ENCODE results near the gene ZNF19.

ZNF19 gene

DNA sequence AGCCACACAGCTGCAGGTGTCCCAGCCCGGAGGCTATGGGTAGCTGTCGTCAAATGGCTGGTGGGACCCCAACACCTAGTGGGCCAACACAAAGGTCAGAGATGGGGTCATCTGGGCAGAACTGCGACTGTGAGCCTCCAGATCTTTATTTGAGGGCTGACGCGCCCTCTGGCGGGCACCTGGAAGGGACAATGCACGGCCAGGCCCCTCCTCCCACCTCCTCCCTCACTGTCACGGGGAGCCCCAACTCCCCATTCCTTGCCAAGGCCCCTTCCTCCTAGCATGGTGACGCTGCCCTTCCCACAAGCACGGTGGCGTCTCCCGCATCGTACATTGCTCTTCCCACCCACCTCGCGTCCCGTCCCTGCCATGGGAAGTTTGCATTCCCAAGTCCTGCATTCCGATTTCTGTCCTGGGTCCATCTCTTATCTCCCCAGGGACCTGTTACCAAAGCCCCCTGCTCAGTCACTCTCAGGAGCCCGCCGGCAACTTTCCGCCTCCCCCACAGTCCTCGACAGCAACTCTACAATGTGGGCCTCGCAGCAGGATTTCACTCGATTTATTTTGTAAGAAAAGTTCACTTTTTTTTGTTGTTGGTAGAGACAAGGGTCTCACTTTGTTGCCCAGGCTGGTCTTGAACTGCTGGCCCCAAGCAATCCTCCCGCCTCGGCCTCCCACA is 48.3 kb downstream of the ZNF19 start:
- no peak for DNase-seq

DNA sequence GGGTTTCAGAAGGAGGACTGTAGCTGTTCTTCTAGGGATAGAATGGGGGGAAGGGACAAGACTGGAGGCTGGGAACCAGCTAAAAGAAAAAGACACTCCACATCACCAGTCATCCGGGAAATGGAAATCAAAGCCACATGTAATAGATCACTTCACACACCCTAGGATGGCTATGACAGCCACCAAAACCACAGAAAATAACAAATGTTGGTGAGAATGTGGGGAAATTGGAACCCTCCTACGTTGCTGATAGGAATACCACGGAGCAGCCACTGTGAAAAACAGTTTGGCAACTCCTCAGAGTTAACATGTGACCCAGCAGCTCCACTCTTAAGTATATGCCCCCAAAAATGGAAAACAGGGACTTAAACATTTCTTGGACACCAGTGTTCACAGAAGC is 49.6 kb downstream of the ZNF19 start:
- no peak for DNase-seq

DNA sequence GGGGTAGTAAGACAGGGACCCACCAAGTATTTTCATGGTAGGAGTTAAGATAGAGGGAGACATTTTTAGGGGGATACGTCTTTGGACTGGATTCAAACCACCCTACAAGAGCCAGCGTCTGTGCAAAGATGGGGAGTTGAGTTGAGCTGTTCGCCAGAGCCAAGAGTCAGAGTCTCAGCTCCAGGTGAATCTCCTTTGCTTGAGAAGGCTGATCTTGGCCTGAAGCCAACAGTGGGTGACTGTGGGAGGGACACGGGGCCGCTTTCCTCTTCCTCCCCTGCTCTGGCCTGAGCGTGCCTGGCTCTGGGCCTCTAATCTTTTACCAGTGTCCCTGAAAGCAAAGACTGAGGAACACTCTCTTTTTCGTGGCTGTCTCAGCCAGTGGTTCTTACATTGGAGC is 52.7 kb downstream of the ZNF19 start:
- no peak for DNase-seq

DNA sequence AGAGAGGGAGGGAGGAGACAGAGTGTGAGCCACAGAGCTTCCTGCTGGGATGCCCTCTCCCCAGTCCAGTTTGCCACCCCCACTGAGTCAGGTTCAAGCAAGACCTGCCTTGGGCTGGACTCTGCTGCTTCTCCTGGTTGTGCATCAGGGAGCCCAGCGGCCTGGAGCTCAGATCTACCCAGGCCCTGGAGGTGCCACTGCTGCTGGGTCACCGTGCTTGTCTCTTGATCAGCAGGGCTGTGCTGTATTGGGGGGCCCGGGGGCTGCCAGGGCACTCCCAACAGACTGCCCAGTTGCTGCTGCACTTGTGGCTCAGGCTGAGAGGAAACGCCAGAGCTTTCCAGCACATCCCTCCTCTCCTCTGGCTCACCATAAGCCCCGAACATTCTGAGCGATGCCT is 56.2 kb downstream of the ZNF19 start:
- DNase-seq = no peak

DNA sequence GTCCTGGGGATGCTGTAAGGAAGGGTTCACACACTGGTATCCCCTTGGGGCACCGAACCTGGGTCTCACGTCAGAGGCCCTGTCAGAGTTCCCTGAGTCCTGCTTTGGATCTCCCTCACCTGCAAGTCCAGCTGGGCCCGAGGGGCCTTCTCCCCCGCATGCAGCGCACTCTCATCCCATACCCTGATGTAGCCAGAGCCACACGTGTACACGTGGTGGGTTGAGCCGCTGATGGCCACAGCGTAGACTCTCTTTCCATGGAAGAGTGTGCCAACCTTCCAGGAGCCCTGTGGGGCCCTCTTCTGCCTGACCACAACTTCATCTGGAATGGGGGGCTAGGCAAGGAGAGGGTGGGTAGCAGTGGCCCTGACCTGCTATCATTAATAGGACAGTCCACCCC is 57.1 kb downstream of the ZNF19 start:
- no peak for DNase-seq

DNA sequence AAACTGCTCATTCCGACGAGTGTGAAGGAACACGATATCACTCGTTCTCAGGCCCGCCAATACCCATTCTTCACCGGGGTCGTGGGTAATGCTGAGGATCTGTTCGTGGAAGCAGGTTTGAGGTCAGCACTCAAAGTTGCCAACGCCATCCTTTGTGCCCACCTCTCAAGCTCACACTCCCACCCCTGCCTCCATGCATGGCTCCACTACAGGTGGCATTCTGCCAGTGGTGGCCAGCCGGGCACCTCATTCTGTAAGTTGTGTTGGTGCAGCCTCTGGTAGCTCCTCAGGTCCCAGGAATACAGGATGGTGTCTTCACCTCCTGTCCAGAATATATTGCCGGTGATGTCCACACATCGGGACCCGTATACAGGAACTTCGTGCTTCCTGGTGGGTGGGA is 57.9 kb downstream of the ZNF19 start:
- DNase-seq = no peak

DNA sequence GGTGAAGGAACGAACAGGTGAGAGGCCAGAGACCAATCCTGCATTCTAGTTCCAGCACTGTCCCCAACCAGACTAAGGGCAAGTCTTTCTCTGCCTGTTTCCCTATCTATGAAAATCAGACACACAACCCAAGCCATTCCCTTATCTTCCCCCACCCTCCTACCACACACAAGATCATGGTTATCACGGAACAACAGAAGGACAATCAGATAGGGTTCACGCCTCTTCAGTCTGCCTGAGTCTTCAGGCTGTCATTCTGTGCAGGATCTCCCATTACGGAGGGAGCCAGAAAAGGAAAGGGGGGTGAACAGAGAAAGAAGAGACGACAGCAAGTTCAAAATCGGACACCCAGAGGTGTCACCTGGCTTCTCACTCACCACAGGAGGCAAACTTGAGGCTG is 58.4 kb downstream of the ZNF19 start:
- no peak for DNase-seq

DNA sequence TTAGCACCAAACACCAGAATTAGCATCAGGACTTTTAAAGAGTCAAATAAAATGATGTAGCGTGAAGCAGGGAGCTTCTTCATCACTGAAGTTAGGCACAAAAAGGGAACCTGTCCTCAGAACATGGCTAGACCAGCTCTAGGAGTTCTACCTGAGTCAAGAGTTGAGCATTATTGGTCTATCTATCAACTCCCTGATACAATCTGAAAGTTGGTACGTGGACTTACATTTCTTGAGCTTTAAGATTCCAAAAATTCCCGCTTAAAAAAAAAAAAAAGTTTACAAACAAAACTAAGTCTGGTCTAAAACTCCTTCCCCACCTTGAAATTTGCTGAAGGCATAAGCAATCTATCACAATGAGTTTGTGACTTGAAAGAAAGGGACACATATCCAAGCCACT is 59.5 kb downstream of the ZNF19 start:
- no peak for DNase-seq

DNA sequence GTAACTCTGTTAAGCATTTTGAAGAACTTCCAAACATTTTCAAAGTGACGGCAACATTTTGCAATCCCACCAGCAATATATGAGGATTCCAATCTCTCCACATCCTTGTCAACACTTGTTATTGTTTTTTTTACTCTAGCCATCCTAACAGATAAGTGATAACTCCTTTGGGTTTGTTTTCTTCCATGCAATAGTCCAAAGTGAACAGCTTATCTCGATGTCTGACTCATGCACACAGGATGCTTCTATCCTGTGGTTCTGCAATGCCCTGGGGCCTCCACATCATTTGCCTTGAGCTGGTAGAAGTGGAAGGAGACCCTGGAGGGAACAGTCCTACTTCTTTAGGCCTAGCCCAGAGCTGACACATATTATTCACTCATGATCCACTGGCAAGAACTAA is 60.2 kb downstream of the ZNF19 start:
- no peak for DNase-seq

DNA sequence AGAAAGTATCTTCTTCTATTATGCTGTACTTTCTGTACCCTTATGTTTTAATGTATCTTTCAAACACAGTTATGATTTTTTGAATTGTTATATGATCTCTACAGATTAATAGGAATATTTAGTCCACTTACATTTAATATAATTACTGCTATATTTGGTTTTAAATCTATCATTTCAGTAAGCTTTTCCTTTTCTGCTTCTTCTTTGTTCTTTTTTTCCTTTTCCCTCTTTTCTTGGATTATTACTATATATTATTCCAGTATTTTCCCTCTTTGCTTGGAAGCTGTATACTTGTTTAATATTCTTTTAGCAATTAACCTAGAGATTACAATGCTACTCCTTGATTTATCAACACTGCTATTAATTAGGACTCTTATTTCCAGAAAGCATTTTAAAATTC is 60.7 kb downstream of the ZNF19 start:
- DNase-seq = no peak

DNA sequence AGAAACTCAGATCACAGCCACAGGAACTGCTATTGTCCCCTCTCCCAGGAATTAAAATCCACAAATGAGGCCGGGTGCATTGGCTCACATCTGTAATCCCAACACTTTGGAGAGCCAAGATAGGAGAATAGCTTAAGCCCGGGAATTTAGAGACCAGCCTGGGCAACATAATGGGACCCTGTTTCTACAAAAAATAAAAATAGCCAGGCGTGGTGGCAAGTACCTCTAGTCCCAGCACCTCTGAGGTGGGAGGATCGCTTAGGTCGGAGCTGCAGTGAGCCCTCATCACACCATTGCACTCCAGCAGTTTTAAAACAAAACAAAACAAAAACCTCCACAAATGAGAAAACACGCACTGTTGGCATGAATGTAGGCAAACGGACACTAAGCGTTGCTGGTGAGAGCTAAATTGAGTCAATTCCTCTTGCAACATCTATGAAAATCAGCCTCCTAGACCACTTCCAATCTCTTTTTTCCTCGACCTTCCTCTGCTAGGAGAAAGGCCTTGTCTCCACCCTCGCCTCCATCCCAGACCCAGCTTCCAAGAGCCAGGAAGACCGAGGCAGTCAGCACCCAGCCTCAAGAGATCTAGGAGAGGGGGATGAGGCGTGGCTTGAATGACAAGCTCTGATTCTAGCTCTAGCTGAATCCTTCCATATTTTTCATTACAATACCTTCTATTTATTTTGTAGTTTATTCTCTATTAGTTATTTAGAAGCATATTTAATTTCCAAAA is 62.1 kb downstream of the ZNF19 start:
- no peak for DNase-seq

DNA sequence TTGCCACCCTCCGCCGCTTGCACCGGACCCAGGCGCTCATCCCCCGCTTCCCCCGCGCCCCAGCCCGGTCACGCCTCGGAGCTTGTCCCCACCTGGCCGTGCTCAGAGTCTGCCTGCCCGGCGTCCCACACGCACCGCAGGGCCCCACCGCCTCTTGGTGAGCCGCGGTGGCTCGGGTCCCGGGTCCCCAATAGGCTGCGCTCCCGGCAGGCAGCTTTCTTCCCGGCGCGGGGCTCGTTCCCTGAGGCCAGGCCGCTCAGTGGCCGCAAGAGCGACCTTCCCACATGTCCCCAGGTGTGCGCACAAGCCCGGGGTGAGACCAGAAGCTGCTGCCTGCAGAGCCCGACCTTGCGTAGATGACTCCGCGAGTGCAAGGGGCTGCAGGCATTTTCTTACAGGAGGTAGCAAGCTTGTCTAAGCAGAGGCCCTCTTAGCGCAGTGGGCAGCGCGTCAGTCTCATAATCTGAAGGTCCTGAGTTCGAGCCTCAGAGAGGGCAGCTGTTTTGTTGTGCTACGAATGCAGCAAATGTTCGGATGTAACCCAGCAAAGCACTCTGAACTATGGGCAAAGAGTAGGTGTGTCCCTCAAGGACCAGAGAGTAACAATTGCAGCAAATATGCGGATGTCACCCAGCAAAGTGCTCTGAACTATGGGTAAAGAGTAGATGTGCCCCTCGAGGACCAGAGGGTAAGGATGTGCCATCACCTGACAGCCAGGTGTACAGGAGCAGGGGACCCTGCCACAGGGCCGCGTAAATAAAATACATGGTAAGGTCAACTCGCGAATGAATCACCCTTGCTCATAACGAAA is 62.9 kb downstream of the ZNF19 start:
- peak; percentile 60 for DNase-seq

DNA sequence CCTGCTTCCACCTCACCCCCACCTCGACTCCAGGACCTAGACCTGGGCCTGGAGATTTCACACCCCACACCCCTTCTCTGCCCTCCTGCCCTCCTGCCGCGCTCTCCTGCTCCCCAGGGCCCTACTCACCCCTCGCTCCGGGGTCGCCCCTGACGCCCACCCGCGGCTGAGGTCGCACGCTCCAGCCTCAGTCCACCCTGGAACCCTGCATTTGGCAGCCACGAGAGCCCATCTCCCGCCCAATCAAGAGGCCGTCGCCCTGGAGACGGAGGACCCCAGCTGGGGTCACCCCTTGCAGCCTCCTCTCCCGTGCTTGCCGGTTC is 63.4 kb downstream of the ZNF19 start:
- no peak for DNase-seq

DNA sequence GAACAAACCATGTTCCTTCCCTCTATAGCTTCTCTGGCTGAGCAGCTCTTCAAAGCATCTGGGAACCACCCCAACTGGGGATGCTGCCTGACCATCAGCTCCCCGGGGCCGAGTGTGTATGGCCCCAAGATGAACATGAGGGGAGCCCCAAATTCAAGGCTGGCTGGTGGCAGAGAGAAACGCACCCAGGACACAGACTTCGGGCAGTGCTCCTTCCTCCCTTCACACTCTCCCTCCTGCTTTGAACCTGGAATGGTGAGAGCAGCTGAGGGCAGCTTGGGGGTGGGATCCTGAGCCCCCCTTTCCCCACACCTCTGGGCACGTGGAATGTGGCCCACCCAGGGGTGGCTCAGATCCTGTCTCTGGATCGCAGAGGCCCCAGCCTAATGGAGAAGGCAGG is 64.5 kb downstream of the ZNF19 start:
- no peak for DNase-seq

DNA sequence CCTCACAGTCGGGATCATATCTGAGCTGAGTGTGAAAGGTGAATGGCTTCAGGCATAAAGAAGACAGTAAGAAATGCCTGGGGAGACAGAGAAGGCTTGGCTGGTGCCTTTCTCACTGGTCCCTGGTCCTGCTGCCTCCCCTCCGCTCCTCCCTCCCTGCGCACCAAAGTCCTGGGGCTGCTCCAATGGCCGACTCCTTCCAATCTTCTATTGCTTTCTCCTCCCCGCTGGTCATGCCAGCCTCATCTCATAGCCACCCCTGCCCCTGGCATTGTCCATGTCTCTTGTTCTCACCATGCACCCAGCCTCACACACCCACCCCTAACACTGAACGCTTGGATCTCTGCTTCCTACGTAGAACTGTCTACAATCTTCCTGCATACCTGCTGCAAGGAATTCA is 65.3 kb downstream of the ZNF19 start:
- no peak for DNase-seq
